Measurements from ENCODE around the gene EFCAB6. TPM values are rescaled to one million over a fixed set of nuclear protein-coding genes. Genes with fewer than 3 reads are reported as not detected.

The EFCAB6 gene
- total RNA-seq, 2 donors from 2014 or later: 0.58 to 1.1 TPM

- no peak for ATAC-seq
- DNase-seq: no peak
- intact Hi-C loops (cut with DNase I, micrococcal nuclease): no loop called here
These were observed 36.5 kb upstream of the EFCAB6 start for GRCh38 chr22:43848366-43849171.

GRCh38 chr22:43847376-43848289 is 35.5 kb upstream of the EFCAB6 start:
- DNase-seq: peak in 1 of 2 donors; percentile 13
- intact Hi-C loops (cut with DNase I, micrococcal nuclease): no loop called here
- no peak for ATAC-seq

GRCh38 chr22:43846966-43847365 is 34.9 kb upstream of the EFCAB6 start:
- intact Hi-C loops (cut with DNase I, micrococcal nuclease): no loop called here
- peak in 1 of 2 donors; percentile 17 for DNase-seq
- no peak for ATAC-seq

GRCh38 chr22:43845981-43846380 is 33.9 kb upstream of the EFCAB6 start:
- intact Hi-C loops (cut with DNase I, micrococcal nuclease): no loop called here
- ATAC-seq: no peak
- no peak for DNase-seq

- DNase-seq (no peak), ATAC-seq (no peak)
- intact Hi-C loops (cut with DNase I, micrococcal nuclease): no loop called here
These were observed 32.7 kb upstream of the EFCAB6 start for GRCh38 chr22:43844560-43845545.

GRCh38 chr22:43843783-43844530 is 31.9 kb upstream of the EFCAB6 start:
- intact Hi-C loops (cut with DNase I, micrococcal nuclease): no loop called here
- DNase-seq (no peak), ATAC-seq (no peak)

DNA sequence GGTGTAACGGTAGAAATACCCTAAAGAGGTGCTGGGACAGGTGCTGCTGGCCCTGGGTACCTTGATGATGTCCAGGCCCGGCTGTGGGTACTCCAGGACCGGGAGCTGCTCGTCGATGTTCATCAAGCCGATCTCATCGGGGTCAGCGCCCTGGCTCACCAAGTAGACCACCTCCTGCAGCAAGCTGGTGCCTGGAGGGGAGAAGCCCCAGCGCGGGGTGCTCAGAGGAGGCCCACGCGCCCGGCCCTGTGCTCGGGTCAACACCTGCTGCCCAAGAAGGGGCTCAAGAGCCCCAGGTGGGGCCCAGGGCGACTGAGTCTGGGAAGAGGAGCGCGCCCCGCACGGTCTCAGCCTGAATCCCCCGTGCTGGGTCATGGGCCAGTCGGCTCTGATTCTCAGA is 29.6 kb upstream of the EFCAB6 start:
- intact Hi-C loops (cut with DNase I, micrococcal nuclease): no loop called here
- no peak for DNase-seq
- ATAC-seq: no peak

DNA sequence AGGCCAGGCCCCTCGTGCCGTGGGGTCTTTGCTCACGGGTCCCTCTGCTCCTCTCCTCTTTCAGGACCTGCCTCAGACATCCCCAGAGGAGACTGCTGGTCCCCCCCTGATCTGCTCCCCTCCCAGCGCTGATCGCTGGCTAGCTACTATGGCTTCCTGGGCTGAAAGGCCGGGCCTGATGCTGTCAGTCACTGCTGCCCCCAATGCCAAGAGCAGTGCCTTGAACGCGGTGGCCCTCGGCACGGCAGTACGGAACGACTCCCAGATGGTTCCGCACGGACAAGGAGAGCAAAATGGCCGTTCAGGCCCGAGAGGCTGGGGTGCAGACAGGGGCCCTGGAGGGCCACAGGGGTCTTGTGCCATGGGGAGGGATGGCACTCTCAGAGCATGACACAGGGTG is 28.7 kb upstream of the EFCAB6 start:
- no peak for DNase-seq
- intact Hi-C loops (cut with DNase I, micrococcal nuclease): no loop called here
- ATAC-seq: no peak

DNA sequence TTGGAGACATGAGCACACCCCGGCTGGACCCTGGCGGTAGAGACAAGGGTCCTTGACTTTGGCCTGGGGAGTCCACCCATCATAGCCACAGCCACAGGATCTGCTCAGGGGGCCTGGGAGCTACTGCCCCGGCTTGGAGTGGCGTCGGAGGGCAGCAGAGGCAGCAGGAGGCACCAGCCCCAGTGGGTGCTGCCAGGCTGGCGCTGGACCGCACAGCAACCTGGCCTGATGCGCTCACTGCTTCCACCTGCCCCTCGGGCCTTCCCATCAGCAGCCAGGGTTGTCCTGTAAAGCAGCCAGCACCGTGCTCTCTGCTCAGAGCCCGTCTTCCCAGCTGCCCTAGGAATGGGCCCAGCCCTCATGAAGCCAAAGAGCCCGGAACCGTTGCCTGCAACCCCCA is 28.3 kb upstream of the EFCAB6 start:
- ATAC-seq (no peak), DNase-seq (no peak)
- intact Hi-C loops (cut with DNase I, micrococcal nuclease): no loop called here

DNA sequence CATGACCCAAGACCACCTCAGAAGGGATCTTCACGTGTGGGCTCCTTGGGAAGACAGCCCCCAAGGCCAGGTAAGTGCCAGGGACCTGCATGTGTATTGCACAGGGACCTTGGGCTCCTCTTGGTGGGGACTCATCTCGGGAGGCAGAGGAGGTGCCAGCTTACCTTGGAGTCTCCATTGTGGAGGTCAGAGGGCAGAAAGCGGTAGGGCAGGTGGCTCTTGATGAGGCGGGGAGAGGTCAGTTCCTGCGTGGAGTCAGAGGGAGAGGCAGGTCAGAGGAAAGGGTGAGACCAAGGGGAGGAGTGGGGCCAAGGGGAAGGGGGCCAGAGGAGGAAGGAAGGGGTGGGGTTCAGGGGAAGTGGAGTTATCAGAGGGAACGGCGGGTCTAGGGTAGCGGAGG is 27.7 kb upstream of the EFCAB6 start:
- no peak for DNase-seq
- intact Hi-C loops (cut with DNase I, micrococcal nuclease): no loop called here
- no peak for ATAC-seq

DNA sequence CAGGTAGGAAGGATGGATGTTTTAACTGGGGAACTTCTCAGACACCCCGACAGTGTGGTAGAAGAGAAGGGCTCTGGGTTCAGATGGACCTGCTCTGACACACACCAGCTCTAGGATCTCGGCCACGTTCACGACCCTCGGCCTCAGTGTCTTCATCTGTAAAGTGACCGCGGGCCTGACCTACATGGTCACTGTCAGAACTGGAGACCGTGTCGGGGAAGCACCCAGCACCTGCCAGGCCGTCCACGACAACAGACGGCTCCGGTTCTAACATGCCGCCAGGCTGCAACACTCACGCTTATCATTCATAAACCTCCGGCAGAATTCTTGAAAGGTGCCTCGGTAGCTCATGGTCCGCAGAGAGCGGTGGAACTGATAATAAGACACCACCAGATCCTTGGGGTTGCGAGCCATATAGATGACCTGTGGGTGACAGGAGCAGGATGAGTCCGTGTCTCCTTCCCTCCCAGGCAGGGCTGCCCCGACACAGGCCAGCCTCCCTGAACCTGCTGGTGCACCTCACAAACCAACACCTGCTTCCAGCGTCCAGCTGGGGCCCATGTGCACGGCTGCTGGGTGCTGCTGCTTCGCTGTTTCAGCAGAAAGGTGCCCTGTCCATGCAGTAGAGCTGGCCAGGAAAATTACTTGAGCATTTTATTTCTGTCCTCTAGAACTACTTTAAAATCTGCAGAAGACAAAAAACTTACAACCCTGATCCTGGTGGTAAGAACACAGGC is 26.6 kb upstream of the EFCAB6 start:
- ATAC-seq (no peak), DNase-seq (no peak)
- intact Hi-C loops (cut with DNase I, micrococcal nuclease): no loop called here

DNA sequence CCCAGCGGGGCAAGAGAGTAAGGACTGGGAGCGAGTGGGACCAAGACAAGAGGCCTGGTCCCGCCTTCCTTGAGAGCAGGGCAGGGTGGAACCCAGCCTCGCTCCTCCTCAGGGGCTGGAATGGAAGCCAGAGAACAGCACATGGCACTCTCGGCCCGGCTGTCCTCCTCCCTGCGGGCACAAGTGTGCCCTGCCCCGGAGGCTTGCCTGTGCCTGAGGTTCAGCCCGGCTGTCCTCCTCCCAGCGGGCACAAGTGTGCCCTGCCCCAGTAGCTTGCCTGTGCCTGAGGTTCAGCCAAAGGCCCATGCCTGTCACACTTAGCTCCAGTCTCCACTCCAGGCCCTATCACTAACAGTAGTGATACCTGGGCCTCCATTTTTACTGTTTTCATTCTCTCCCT is 26.1 kb upstream of the EFCAB6 start:
- intact Hi-C loops (cut with DNase I, micrococcal nuclease): no loop called here
- ATAC-seq: no peak
- no peak for DNase-seq

DNA sequence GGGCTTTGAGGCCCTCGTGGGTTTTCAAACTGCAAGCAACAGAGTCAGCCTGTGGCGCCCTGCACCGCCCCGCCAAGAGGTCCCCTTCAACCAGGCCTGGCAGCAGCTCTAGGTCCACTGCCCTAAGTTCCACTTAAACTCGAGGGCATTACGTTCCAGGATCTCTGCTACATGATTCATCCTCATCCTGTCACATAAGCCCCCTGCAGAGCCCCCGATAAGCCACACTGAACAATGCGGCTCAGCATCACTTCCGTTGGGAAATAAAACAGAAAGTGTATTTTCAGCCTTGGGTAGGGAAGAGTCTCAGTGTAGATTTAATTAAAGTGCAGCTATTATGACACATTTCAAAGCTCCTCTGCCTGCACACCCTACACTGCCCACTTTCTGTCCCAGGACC is 25.6 kb upstream of the EFCAB6 start:
- no peak for DNase-seq
- intact Hi-C loops (cut with DNase I, micrococcal nuclease): no loop called here
- ATAC-seq: no peak

- ATAC-seq (no peak), DNase-seq (no peak)
- intact Hi-C loops (cut with DNase I, micrococcal nuclease): no loop called here
These were observed 23.6 kb upstream of the EFCAB6 start for GRCh38 chr22:43835736-43836135.

- ATAC-seq (no peak), DNase-seq (no peak)
- intact Hi-C loops (cut with DNase I, micrococcal nuclease): no loop called here
These were observed 23.1 kb upstream of the EFCAB6 start for GRCh38 chr22:43835166-43835565.

DNA sequence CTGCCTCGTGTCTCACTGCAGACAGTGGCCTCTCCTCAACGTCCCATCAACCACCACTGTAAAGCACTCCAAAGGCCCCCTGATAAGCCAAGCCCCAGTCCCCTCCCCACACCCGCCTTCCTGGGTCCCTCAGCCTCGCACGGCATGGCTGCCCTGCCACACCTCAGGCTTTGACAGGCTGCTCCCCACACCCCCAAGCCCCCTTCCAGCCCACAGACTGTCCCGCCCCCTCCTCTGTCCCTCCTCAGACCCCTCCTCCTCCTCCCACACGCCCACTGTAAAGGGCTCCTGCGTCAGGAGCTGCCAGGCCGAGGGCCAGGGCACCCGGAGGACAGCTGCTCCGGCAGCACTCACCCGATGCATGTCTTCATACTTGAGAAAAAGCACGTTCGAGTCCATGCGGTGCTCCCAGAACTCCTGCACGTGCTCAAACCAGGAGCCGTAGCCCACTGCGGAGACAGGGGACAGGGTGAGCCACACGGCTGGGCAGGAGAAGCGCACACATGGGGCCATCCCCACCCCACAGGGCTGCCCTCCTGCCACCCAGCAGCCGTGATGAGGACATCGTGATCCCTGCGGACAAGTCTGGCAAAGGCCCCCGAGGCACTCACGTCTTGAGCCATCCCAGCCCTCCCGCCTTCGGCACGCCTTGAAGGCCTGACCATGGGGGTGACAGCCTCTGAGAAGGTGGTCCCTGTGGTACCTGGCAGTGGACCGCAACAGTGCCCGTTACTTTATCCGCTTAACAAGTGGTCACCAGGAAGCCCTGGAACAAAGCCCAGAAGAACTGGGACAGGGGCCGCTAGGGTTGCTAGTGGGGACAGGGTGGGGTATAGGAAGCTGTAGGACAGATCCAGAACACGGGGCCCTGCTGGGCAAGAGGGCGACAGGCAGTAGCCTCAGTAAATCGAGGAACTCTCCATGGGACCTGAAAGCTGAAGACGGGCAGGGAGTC is 21.5 kb upstream of the EFCAB6 start:
- intact Hi-C loops (cut with DNase I, micrococcal nuclease): no loop called here
- DNase-seq: no peak
- no peak for ATAC-seq
